ENCODE data around the gene TSPAN10.

GRCh38 chr17:81667754-81668153 is 30.8 kb downstream of the TSPAN10 start:
- TF ChIP-seq YY1 (IDR thresholded peaks at IDR 0.05; ENCODE audit: low read depth) = no peak
- no peak for TF ChIP-seq TAF1 (IDR thresholded peaks at IDR 0.05; ENCODE audit: low read depth)
- TF ChIP-seq CEBPB (IDR thresholded peaks at IDR 0.05) = no peak
- TF ChIP-seq MAX (IDR thresholded peaks at IDR 0.05) = no peak
- TF ChIP-seq EP300 (IDR thresholded peaks at IDR 0.05; ENCODE audit: borderline replicate concordance) = no peak
- no peak for TF ChIP-seq USF1 (IDR thresholded peaks at IDR 0.05)
- no peak for TF ChIP-seq REST (IDR thresholded peaks at IDR 0.05; ENCODE audit: low read depth)
- TF ChIP-seq RAD21 (IDR thresholded peaks at IDR 0.05; ENCODE audit: low read depth) = no peak
- TF ChIP-seq TEAD4 (IDR thresholded peaks at IDR 0.05) = no peak
- TF ChIP-seq NFIC (IDR thresholded peaks at IDR 0.05) = no peak
- no peak for TF ChIP-seq CREB1 (IDR thresholded peaks at IDR 0.05; ENCODE audit: low read depth)
